Activated CD8-positive, alpha-beta memory T cell treated with anti-CD3 and anti-CD28 coated beads, Interleukin-2, amount 50 U/mL, for 4 hours (primary cell): ENCODE measurements around the gene SPATA12.

Experiments used
- DNase-seq: peaks from one replicate; pipeline ENCODE4 v3.0.0-alpha.2; 2020

The SPATA12 gene

GRCh38 chr3:57085211-57085610 is 24.7 kb downstream of the SPATA12 start:
- no peak for DNase-seq

DNA sequence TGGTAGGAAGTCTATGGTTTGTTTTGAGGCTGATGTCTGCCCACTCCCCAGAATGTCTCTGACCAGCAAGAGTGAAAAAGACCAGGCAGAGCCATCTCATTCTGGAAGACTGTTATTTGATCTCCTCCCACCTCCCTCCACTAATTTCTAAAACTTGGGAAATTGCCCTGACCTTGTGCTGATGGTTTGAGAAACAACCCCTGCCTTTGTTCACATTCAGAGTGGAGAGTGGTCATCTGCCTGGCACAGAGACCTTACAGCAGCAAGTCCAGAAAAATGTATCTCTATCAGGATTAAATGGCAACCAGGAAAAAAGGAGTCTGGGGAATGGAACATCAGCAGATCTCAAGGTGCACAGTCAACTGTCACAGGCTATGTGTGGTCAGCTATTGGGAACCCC is 25.7 kb downstream of the SPATA12 start:
- DNase-seq, result no peak

- DNase-seq, result no peak
Observed at GRCh38 chr3:57087361-57088092, 27.1 kb downstream of the SPATA12 start.

GRCh38 chr3:57088503-57088902 is 28.0 kb downstream of the SPATA12 start:
- no peak for DNase-seq

GRCh38 chr3:57089043-57089442 is 28.6 kb downstream of the SPATA12 start:
- DNase-seq, result no peak

DNA sequence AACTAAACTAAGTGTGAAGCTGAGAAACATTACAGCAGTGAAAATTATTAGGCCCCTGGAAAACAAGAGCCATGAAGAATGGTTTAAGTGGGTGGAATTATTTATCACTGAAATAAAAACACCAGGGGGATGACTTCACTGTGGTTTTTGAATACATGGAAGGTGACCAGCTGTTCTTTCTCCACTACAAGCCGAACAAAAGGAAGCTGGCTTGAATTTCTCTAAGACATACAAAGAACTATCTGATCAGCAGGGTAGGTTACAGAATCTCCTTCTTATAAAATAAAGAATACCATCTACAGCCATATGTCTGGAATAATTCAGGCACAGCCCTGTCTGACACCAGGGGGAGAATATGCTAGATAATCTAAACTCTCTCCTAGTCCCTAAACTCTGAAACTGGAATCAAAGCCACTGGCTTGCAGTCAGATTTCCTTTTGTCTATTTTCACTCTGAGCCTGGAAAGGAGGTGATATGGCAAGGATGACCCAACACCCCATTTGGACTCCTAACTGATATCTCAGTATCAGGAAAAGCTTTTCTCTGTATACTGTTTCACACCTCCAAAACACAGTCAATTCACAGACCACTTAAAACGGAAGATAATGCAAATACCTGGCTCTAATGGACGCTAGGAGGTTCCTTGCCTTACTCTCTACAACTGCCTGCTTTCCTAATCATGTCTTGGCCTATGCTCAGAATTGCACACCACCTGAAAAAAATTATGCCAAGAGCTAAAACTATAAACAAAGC is 31.2 kb downstream of the SPATA12 start:
- DNase-seq, result no peak

- no peak for DNase-seq
Observed at GRCh38 chr3:57093489-57093888, 33.0 kb downstream of the SPATA12 start.

GRCh38 chr3:57093971-57094535 is 33.6 kb downstream of the SPATA12 start:
- DNase-seq, result no peak

- DNase-seq, result no peak
Observed at GRCh38 chr3:57094575-57094974, 34.1 kb downstream of the SPATA12 start.

- no peak for DNase-seq
Observed at GRCh38 chr3:57095363-57095762, 34.9 kb downstream of the SPATA12 start.

DNA sequence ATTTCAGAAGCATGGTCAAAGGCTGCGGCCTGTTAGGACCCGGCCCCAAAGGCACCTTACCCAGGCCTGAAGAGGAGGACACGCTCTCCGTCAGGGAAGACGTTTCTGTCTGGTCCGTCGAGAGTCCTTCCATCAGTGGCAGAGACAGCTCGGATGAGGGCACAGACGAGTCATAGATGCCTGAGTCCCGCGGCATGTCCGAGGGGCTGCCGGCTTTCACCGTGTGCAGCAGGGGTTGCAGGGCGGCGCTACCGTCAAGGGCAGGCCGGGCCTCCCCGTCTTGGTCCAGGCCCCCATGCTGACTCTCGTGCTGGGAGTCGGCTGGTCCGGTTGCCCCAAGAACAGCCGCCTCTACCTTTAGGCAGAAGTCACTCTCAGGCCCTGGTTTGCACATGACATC is 37.1 kb downstream of the SPATA12 start:
- no peak for DNase-seq

GRCh38 chr3:57098418-57099310 is 38.2 kb downstream of the SPATA12 start:
- DNase-seq, result no peak

DNA sequence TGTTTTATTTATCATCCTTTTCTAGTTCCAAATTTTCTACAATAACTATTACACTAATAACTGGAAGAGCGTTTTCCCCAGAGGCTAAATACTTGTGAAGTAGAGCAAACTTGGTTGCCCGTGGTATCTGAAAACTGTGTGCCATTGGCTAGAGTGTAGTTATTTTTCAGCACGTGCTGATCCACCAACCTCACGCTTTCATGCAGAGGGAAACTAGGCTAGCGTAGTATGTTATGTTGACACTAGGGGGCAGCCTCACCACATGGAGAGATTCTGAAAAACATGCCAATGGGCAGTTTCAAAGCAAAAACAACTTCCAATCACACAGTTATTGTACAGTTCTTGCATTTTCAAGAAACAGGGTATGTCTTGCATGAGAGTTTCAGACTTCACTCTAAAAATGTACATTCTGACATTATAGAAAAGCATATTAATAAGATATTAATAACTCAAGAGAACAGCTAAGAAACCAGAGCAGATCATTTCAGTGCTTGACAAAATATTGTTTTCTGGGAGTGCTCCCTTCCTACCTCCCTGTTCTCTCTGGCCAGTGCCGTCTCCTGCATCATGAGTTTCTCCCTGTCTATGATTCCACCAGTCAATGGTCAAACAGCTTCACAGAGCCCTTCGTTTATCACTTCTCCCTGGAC is 39.7 kb downstream of the SPATA12 start:
- DNase-seq, result peak; percentile 48

DNA sequence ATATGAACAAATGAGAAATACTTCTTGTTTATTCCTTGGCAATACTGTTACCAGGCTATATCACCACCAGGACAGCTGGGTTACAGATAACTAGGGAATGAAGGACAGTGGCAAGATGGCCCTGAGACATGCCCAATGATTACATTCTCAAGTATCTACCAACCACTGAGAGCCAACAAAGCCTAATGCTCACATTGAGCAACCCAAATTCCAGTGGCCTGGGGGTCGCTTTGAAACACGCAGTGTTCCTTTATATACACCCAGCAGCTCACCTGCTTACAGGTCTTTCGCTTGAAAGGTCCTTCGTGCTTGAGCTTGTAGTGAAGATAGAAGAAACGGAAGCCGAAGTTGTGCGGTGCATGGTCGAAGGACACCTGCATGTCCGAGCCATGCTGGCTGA is 45.1 kb downstream of the SPATA12 start:
- no peak for DNase-seq

GRCh38 chr3:57108684-57109083 is 48.2 kb downstream of the SPATA12 start:
- DNase-seq, result no peak

DNA sequence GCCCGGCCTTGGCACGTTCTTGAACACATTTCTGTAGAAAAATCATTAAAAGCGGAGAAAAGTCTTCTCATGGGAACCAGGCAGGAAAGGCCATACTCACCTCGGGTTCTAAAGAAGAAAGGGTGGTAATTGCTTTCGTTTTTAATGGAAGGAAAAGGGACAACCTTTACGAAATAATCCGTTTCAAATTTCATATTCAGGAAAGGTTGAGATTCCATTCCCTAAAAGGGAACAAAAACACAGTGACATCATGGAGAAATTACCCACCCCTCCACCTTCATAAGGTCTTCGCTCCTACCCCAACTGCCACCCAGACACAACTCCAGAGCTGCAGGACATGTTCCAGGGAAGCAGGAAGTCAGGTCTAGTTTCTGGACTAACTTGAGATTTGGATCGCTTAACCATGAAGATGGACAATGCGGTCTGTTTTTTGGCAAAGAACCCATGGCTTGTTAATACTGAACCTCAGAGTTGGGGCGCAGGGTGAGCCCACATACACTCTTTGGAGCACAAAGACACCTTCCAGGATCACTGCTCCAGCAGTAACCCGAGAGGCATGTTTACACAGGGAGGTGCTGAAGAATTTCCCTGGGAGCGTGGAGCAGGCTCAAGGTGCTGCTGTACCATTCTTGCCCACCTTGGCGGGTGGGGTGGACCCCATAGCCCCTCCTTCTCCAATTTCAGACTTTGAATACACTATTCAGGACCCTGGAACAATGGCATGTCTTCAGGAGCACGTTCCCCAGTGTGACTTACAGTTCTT is 49.2 kb downstream of the SPATA12 start:
- DNase-seq, result no peak

DNA sequence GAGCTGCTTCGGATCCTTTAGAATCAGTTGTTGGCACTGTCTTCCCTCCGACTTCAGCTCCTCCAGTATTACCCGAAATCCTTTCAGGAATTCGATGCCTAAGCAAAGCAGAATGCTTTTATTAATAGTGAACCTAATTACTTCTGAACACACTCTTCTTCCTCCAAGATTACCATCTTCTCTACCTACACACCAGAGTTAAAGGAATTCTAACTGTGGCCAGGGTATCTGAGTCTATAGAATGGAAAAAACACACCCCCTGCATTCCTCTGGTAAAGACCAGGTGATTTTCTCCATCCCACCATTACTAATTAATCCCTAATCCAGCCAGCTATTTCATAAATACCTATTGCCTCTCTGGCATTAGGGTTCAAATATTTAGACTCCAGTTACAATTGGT is 49.8 kb downstream of the SPATA12 start:
- no peak for DNase-seq

- DNase-seq, result no peak
Observed at GRCh38 chr3:57110798-57111197, 50.3 kb downstream of the SPATA12 start.

GRCh38 chr3:57112206-57112605 is 51.7 kb downstream of the SPATA12 start:
- no peak for DNase-seq

GRCh38 chr3:57116501-57116900 is 56.0 kb downstream of the SPATA12 start:
- DNase-seq, result no peak

- DNase-seq, result no peak
Observed at GRCh38 chr3:57118254-57118653, 57.8 kb downstream of the SPATA12 start.

DNA sequence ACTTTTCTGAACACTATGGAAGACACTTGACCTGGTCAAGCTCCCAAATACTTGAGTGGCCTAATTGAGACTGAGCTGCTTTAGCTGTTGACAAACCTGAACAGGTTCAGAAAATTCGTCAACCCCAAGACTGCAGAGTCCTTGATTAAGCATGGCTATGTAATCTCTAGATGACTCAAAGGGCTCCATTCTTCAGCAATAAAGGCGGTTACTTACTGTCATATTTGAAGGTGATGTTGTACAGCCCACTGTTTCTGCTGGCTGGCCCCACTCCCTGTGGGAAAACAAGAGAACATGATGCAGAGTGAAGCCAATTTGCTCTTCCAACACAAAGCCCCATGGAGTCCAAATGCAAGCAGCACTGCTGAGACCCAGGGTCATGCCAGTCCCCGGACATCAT is 59.6 kb downstream of the SPATA12 start:
- no peak for DNase-seq
